ENCODE measurements around the gene TMEM141. TPM values are rescaled to one million over a fixed set of nuclear protein-coding genes. Genes with fewer than 3 reads are reported as not detected.

TMEM141 gene
- total RNA-seq, 4 donors from 2014 or later, result 179 to 392 (median 224) TPM

GRCh38 chr9:136751244-136751643, 39.9 kb upstream of the TMEM141 start:
- Histone ChIP-seq H3K9me3 (peaks cover 0 to 4% of the 10 kb centered on the region in 2 donors), H3K27me3 (peaks cover 16% of the 10 kb centered on the region), H3K4me3 (no peak overlapping the region), H3K27ac (no peak overlapping the region), H3K4me1 (no peaks in the 10 kb centered on the region), H3K36me3 (no peaks in the 10 kb centered on the region)
- intact Hi-C loops (cut with DNase I; ENCODE audit: low total_unique reads), result no loop called here
- TF ChIP-seq POLR2AphosphoS5 (IDR thresholded peaks at IDR 0.05) (no peak), POLR2A (IDR thresholded peaks at IDR 0.05) (no peak), EP300 (IDR thresholded peaks at IDR 0.05; ENCODE audit: low read depth) (no peak)
- TF ChIP-seq, protein P1, sequence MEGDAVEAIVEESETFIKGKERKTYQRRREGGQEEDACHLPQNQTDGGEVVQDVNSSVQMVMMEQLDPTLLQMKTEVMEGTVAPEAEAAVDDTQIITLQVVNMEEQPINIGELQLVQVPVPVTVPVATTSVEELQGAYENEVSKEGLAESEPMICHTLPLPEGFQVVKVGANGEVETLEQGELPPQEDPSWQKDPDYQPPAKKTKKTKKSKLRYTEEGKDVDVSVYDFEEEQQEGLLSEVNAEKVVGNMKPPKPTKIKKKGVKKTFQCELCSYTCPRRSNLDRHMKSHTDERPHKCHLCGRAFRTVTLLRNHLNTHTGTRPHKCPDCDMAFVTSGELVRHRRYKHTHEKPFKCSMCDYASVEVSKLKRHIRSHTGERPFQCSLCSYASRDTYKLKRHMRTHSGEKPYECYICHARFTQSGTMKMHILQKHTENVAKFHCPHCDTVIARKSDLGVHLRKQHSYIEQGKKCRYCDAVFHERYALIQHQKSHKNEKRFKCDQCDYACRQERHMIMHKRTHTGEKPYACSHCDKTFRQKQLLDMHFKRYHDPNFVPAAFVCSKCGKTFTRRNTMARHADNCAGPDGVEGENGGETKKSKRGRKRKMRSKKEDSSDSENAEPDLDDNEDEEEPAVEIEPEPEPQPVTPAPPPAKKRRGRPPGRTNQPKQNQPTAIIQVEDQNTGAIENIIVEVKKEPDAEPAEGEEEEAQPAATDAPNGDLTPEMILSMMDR (IDR thresholded peaks at IDR 0.05), result no peak
- 84% methylated on average over 1 of the region's 1 CpG; no CpG with 5 or more reads in 1 of the 2 donors for WGBS, 2 donors (ENCODE audit: low coverage in 1 of 2)
- DNase-seq, result no peak
- in situ Hi-C loops (cut with MboI; ENCODE audit: low pct_ligation_motif_present in 1 of 4, low pct_unique_long_range_greater_than_20kb in 1 of 4, low sequenced_read_pairs in 3 of 4), result no loop called here

DNA sequence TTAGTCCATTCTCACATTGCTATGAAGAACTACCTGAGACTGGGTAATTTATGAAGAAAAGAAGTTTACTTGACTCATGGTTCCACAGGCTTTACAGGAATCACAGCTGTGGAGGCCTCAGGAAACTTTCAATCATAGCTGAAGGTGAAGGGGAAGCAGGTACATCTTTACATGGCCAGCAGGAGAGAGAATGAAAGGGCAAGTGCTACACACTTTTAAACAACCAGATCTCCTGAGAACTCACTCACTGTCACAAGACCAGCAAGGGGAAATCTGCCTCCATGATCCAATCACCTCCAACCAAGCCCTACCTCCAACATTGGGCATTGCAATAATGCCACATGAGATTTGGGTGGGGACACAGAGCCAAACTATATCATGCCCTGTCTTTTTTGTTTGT, 39.3 kb upstream of the TMEM141 start:
- TF ChIP-seq POLR2AphosphoS5 (IDR thresholded peaks at IDR 0.05), result no peak
- TF ChIP-seq, protein P1 (IDR thresholded peaks at IDR 0.05), result no peak
- TF ChIP-seq POLR2A (IDR thresholded peaks at IDR 0.05), result no peak
- TF ChIP-seq EP300 (IDR thresholded peaks at IDR 0.05; ENCODE audit: low read depth), result no peak
- no peak overlapping the region for H3K27ac ChIP-seq
- H3K9me3 ChIP-seq, result peaks cover 0 to 4% of the 10 kb centered on the region in 2 donors
- in situ Hi-C loops (cut with MboI; ENCODE audit: low pct_ligation_motif_present in 1 of 4, low pct_unique_long_range_greater_than_20kb in 1 of 4, low sequenced_read_pairs in 3 of 4) (no loop called here), intact Hi-C loops (cut with DNase I; ENCODE audit: low total_unique reads) (no loop called here)
- DNase-seq, result no peak
- no peaks in the 10 kb centered on the region for H3K36me3 ChIP-seq
- peaks cover 16% of the 10 kb centered on the region for H3K27me3 ChIP-seq
- no peaks in the 10 kb centered on the region for H3K4me1 ChIP-seq
- no peak overlapping the region for H3K4me3 ChIP-seq

DNA sequence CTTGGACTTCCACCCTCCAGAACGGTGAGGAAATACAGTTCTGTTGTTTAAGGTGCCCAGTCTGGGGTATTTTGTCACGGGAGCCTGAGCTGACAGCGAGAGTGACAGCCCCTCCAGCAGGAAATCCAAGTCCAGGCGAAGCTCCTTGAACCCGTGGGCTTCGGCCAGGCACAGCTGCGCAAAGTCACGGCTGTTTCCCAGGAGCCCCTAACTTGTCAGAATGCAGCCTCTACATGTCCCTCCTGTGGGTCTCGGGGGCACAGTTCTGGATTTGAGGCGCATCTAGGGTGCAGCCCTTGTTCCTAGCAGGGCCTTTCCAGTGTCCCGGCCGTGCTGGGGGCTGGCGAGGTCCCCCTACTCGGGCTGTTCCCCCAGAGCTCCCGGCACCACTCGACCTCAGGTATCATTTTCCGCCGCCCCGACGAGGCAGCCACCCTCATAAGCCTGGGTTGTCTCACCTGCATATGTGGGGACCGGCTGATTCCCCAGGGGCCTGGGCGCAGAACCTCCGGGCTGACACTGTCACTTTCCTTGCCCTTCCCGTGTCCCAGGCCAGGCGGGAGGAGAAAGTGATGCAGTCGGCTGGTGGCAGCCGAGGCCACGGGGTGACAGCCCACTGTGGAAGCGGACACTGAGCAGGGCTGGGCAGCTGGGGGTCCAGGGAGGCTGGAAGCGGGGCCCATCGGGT, 37.6 kb upstream of the TMEM141 start:
- H3K4me3 ChIP-seq, result no peak overlapping the region
- peaks cover 0 to 4% of the 10 kb centered on the region in 2 donors for H3K9me3 ChIP-seq
- in situ Hi-C loops (cut with MboI; ENCODE audit: low pct_ligation_motif_present in 1 of 4, low pct_unique_long_range_greater_than_20kb in 1 of 4, low sequenced_read_pairs in 3 of 4), result no loop called here
- intact Hi-C loops (cut with DNase I; ENCODE audit: low total_unique reads), result no loop called here
- no peaks in the 10 kb centered on the region for H3K36me3 ChIP-seq
- DNase-seq, result no peak
- H3K27me3 ChIP-seq, result peaks cover 16% of the 10 kb centered on the region
- no peak for TF ChIP-seq POLR2AphosphoS5 (IDR thresholded peaks at IDR 0.05)
- TF ChIP-seq EP300 (IDR thresholded peaks at IDR 0.05; ENCODE audit: low read depth), result no peak
- TF ChIP-seq, protein P1 (IDR thresholded peaks at IDR 0.05), result no peak
- no peak for TF ChIP-seq POLR2A (IDR thresholded peaks at IDR 0.05)
- no peak overlapping the region for H3K27ac ChIP-seq
- WGBS, 2 donors (ENCODE audit: low coverage in 1 of 2), result 80% methylated on average over 30 of the region's 31 CpGs; no CpG with 5 or more reads in 1 of the 2 donors
- no peaks in the 10 kb centered on the region for H3K4me1 ChIP-seq

DNA sequence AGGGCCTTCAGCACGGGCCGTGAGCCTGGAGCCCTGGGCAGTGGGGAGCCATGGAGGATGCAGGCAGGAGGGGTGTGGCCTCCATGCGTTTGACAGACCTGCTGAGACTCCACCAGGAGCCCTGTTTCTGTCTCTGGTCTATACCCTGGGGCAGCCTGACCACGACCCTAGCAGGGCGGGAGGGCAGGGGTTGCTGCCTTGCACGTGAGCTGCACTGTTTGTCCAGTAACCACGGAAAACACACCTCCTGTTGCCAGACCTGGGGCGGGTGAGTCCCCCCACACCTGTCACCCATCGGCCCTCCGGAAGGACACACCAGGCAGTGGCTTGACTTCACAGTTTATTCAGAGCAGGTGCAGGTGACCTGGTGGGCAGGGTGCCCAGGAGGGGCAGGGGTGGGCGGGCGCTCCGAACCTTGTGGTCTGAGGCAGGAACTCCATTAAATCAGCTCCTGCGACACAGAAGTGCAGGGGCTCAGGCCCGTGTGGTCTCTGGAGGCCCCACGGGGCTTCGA, 37.0 kb upstream of the TMEM141 start:
- Histone ChIP-seq H3K27me3 (peaks cover 16% of the 10 kb centered on the region), H3K9me3 (peaks cover 0 to 4% of the 10 kb centered on the region in 2 donors), H3K4me1 (no peaks in the 10 kb centered on the region), H3K27ac (no peak overlapping the region), H3K4me3 (no peak overlapping the region), H3K36me3 (no peaks in the 10 kb centered on the region)
- in situ Hi-C loops (cut with MboI; ENCODE audit: low pct_ligation_motif_present in 1 of 4, low pct_unique_long_range_greater_than_20kb in 1 of 4, low sequenced_read_pairs in 3 of 4), result no loop called here
- 56% methylated on average over 15 of the region's 17 CpGs; no CpG with 5 or more reads in 1 of the 2 donors for WGBS, 2 donors (ENCODE audit: low coverage in 1 of 2)
- DNase-seq, result no peak
- TF ChIP-seq POLR2AphosphoS5 (IDR thresholded peaks at IDR 0.05) (no peak), POLR2A (IDR thresholded peaks at IDR 0.05) (no peak), EP300 (IDR thresholded peaks at IDR 0.05; ENCODE audit: low read depth) (no peak)
- TF ChIP-seq, protein P1 (IDR thresholded peaks at IDR 0.05), result no peak
- intact Hi-C loops (cut with DNase I; ENCODE audit: low total_unique reads), result no loop called here
